BJ (cell line): ENCODE results near the gene GABBR2. TPM values are rescaled to one million over a fixed set of nuclear protein-coding genes. Genes with fewer than 3 reads are reported as not detected.
"Not testable (repeated sequence)": the region's sequence is repeated elsewhere in the genome, so short reads cannot be mapped to it uniquely, and the experiment has no call there.

Experiments
- CTCF ChIA-PET: fragments of 350-600 bp; formaldehyde crosslinking; extraction: SDS; loops from one replicate; lab custom pipeline; 2021; ENCODE audit warnings: antibody characterized with exemption, inconsistent platforms; lab: Yijun Ruan, JAX
- POLR2A ChIA-PET: fragments of 300-600 bp; sonication (Branson Sonifier 250); formaldehyde crosslinking; extraction: SDS; loops from one replicate; lab custom pipeline; 2021; ENCODE audit warnings: antibody characterized with exemption; lab: Charles Lee
- DNase-seq: peaks from one replicate; pipeline ENCODE4 v3.0.0-alpha.2; 2011; ENCODE audit warnings: low read depth
- H3K27me3 ChIP-seq: 2 replicates; pipeline ENCODE4 v1.6.0; 2011; ENCODE audit warnings: low read length; ENCODE audit not compliant: control insufficient read depth, insufficient read depth
- H3K36me3 ChIP-seq: 2 replicates; pipeline ENCODE4 v1.5.1; 2011; ENCODE audit warnings: low read length; ENCODE audit not compliant: control insufficient read depth, insufficient read depth
- H3K4me3 ChIP-seq: 2 replicates; pipeline ENCODE4 v1.5.1; 2011; ENCODE audit warnings: low read depth, mild to moderate bottlenecking, control low read depth, low read length
- polyA plus RNA-seq: library from polyadenylated mRNA; depleted of rRNA; stranded (reverse); fragments of >200 nt; gene quantifications from 2 replicates; pipeline ENCODE4 v1.2.3, GENCODE V29; 2011
- TF ChIP-seq, protein P1 (sequence below): IDR thresholded peaks from 2 replicates; pipeline ENCODE4 v1.5.1; 2011; ENCODE audit warnings: low read depth, mild to moderate bottlenecking, control low read depth, inconsistent platforms, low read length, moderate library complexity; ENCODE audit not compliant: insufficient read depth

Gene GABBR2
- polyA plus RNA-seq, 1 experiment = 1.6 TPM

DNA sequence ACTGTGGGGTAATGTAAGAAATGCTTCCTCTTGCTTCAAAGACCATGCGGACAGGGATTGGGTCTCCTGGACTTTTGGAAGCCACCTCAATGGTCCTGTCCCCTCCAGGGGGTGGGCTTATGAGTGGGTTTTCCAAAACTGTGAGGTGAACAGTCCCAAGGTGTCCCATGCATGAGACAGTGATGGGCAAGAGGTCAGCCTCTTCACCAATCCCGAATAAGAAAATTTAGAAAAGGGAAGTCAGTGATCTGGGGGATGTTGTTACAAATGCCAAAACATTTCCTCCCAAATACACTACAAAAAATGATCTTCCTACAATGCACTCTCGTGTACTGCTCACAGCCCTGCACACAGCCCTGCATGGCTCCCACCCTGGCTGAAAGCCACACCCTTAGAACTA is 237.6 kb downstream of the GABBR2 start:
- ChIA-PET POLR2A (no interaction called here), CTCF (interaction anchor here (1.2 kb wide), 1 partner anchor 155 kb away, joined by 3 read pairs; no protein-coding TSS in a partner anchor)
- TF ChIP-seq, protein P1, sequence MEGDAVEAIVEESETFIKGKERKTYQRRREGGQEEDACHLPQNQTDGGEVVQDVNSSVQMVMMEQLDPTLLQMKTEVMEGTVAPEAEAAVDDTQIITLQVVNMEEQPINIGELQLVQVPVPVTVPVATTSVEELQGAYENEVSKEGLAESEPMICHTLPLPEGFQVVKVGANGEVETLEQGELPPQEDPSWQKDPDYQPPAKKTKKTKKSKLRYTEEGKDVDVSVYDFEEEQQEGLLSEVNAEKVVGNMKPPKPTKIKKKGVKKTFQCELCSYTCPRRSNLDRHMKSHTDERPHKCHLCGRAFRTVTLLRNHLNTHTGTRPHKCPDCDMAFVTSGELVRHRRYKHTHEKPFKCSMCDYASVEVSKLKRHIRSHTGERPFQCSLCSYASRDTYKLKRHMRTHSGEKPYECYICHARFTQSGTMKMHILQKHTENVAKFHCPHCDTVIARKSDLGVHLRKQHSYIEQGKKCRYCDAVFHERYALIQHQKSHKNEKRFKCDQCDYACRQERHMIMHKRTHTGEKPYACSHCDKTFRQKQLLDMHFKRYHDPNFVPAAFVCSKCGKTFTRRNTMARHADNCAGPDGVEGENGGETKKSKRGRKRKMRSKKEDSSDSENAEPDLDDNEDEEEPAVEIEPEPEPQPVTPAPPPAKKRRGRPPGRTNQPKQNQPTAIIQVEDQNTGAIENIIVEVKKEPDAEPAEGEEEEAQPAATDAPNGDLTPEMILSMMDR = no peak
- DNase-seq = no peak
- H3K4me3 ChIP-seq = no peak overlapping the region
- no peaks in the 10 kb centered on the region for H3K27me3 ChIP-seq
- H3K36me3 ChIP-seq = no peaks in the 10 kb centered on the region

DNA sequence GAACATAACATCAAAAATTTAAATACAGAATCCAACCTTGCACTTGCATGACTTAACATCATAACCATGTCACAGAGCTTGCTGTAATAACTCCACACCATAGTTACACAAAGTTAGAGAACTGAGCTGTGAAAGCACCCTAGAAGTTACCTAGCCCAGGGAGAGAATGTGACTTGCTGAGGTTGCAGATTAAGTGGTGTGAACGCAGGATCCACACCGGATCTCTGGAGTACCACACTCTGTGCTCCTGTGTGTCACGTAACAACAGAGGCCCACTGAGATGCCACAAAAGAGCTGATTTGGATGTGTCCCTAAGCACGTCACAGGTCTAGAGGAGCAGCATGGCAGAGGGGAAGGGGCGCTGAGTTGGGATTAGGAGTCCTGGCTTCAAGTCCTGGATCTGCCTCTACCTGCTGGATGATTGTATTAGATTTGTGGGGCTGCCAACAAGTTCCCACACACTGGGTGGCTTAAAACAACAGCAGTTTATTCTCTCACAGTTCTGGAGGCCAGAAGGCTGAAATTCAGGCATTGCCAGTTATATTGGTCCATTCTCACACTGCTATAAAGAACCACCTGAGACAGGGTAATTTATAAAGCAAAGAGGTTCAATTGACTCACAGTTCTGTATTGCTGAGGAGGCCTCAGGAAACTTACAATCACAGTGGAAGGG is 240.0 kb downstream of the GABBR2 start:
- no peaks in the 10 kb centered on the region for H3K36me3 ChIP-seq
- ChIA-PET CTCF (no interaction called here), POLR2A (no interaction called here)
- H3K27me3 ChIP-seq = no peaks in the 10 kb centered on the region
- TF ChIP-seq, protein P1 = no peak
- no peak overlapping the region for H3K4me3 ChIP-seq
- DNase-seq = no peak

DNA sequence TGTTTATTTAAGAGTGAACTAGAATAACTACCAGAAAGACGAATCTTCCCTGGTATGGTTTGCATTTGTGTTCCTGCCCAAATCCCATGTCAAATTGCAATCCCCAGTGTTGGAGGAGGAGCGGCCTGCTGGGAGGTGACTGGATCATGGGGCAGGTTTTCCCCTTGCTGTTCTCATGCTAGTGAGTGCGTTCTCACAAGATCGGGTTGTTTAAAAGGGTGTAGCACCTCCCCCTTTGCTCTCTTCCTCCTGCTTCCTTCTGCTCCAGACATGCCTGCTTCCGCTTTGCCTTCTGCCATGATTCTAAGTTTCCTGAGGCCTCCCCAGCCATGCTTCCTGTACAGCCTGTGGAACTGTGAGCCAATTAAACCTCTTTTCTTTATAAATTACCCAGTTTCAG is 242.9 kb downstream of the GABBR2 start:
- ChIA-PET CTCF (no interaction called here), POLR2A (no interaction called here)
- no peak for DNase-seq
- TF ChIP-seq, protein P1 = no peak
- no peaks in the 10 kb centered on the region for H3K27me3 ChIP-seq
- no peak overlapping the region for H3K4me3 ChIP-seq
- no peaks in the 10 kb centered on the region for H3K36me3 ChIP-seq

GRCh38 chr9:98464156-98464690 is 244.5 kb downstream of the GABBR2 start:
- POLR2A ChIA-PET, CTCF ChIA-PET, H3K4me3 ChIP-seq, H3K36me3 ChIP-seq, DNase-seq, H3K27me3 ChIP-seq: not testable (repeated sequence)

DNA sequence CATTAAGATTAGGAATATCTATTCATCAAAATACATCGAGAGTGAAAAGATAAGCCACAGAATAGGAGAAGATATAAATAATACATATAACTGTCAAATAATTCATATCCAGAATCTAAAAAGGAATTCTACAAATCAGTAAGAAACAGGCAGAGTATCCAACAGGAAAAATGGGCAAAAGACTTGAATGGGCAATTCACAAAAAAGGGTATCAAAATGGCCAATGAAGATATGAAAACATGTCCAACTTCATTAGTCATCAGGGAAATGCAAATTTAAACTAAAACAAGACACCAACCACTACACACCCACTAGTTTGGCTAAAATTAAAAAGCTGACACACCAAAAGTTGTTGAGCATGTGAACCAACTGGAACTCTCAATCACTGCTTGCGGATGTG is 246.4 kb downstream of the GABBR2 start:
- TF ChIP-seq, protein P1 = no peak
- POLR2A ChIA-PET = no interaction called here
- no peak for DNase-seq
- Histone ChIP-seq H3K27me3 (no peaks in the 10 kb centered on the region), H3K36me3 (no peaks in the 10 kb centered on the region), H3K4me3 (no peak overlapping the region)
- CTCF ChIA-PET = no interaction called here

DNA sequence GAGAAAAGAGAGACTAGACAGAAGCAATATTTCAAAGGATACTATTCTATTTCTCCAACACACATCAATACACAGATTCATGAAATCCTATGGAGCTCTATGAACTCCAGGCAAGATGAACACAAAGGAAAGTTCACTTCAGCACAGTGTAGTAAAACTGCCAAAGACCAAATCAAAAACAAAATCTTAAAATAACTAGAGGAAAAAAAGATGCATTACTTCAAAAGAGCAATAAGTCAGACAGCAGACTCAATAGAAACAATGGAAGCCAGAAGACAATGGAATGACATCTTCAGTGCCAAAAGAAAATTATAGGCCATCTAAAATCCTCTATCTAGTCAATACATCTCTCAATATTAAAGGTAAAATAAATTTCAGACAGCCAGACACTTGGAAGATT is 248.0 kb downstream of the GABBR2 start:
- Histone ChIP-seq H3K27me3 (no peaks in the 10 kb centered on the region), H3K4me3 (no peak overlapping the region), H3K36me3 (no peaks in the 10 kb centered on the region)
- DNase-seq = no peak
- TF ChIP-seq, protein P1 = no peak
- CTCF ChIA-PET = no interaction called here
- POLR2A ChIA-PET = no interaction called here
